ENCODE measurements around the gene CNN3.

DNA sequence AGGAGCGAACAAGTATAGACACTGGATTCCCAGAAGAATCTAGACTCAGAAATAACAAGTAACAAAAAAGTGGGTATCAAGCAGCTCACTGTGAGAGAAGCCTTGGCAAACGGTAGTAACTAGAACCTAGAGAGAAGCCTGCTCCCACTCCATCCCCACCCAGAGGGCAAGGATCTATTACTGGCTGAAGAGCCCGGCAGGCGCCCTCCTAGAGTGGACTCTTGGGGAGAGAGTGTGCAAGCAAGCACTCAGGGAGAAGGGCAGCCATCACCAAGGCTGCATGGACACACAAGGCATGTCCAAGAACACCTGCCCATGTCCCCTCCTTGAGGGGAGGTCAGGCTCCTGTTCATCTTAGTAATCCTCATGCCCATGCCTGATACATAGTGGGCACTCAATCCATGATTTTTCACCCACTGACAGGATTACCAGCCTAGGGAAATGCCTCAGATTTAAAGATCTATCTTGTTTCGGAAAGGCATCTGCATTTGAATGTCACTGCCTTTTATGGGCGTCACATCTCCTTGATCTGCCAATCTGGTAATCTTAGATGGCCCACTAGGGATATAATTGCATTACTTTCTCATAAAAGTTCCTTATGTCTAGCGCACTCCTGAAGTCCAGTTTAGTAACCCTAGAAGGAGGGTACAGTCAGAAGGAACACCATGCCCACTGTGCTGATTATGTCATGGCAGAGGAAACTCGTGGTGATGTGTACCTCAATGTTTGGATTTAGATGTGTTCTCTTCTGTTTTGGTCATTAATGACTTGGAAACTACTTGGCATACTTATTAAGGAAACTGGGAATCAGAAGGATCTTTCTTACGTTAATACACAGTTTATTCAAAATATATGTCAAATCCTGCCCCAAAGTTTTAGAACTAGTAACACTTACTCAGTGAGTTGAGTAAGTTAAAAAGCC is 14.4 kb downstream of the CNN3 start:
- TF ChIP-seq, protein P1, sequence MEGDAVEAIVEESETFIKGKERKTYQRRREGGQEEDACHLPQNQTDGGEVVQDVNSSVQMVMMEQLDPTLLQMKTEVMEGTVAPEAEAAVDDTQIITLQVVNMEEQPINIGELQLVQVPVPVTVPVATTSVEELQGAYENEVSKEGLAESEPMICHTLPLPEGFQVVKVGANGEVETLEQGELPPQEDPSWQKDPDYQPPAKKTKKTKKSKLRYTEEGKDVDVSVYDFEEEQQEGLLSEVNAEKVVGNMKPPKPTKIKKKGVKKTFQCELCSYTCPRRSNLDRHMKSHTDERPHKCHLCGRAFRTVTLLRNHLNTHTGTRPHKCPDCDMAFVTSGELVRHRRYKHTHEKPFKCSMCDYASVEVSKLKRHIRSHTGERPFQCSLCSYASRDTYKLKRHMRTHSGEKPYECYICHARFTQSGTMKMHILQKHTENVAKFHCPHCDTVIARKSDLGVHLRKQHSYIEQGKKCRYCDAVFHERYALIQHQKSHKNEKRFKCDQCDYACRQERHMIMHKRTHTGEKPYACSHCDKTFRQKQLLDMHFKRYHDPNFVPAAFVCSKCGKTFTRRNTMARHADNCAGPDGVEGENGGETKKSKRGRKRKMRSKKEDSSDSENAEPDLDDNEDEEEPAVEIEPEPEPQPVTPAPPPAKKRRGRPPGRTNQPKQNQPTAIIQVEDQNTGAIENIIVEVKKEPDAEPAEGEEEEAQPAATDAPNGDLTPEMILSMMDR (IDR thresholded peaks at IDR 0.05; ENCODE audit: low read depth, low read length, missing input control), result no peak
- TF ChIP-seq, protein P2, sequence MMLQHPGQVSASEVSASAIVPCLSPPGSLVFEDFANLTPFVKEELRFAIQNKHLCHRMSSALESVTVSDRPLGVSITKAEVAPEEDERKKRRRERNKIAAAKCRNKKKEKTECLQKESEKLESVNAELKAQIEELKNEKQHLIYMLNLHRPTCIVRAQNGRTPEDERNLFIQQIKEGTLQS (IDR thresholded peaks at IDR 0.05), result no peak
- TF ChIP-seq TAF1 (conservative IDR thresholded peaks at IDR 0.05), result no peak
- no peak for TF ChIP-seq GABPA (IDR thresholded peaks at IDR 0.05 in 1 of 2, conservative IDR thresholded peaks at IDR 0.05 in 1 of 2)
- no peak for TF ChIP-seq NR2F2 (IDR thresholded peaks at IDR 0.05)
- TF ChIP-seq, protein P3, sequence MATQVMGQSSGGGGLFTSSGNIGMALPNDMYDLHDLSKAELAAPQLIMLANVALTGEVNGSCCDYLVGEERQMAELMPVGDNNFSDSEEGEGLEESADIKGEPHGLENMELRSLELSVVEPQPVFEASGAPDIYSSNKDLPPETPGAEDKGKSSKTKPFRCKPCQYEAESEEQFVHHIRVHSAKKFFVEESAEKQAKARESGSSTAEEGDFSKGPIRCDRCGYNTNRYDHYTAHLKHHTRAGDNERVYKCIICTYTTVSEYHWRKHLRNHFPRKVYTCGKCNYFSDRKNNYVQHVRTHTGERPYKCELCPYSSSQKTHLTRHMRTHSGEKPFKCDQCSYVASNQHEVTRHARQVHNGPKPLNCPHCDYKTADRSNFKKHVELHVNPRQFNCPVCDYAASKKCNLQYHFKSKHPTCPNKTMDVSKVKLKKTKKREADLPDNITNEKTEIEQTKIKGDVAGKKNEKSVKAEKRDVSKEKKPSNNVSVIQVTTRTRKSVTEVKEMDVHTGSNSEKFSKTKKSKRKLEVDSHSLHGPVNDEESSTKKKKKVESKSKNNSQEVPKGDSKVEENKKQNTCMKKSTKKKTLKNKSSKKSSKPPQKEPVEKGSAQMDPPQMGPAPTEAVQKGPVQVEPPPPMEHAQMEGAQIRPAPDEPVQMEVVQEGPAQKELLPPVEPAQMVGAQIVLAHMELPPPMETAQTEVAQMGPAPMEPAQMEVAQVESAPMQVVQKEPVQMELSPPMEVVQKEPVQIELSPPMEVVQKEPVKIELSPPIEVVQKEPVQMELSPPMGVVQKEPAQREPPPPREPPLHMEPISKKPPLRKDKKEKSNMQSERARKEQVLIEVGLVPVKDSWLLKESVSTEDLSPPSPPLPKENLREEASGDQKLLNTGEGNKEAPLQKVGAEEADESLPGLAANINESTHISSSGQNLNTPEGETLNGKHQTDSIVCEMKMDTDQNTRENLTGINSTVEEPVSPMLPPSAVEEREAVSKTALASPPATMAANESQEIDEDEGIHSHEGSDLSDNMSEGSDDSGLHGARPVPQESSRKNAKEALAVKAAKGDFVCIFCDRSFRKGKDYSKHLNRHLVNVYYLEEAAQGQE (IDR thresholded peaks at IDR 0.05), result no peak
- no peak for TF ChIP-seq MAX (IDR thresholded peaks at IDR 0.05)
- TF ChIP-seq YY1 (IDR thresholded peaks at IDR 0.05), result no peak
- no peak for TF ChIP-seq RAD21 (IDR thresholded peaks at IDR 0.05)
- no peak for TF ChIP-seq FOXA2 (IDR thresholded peaks at IDR 0.05)
- TF ChIP-seq FOXA1 (IDR thresholded peaks at IDR 0.05), result no peak

All from liver (tissue), 3 donors.